SK-N-SH treated with all-trans-retinoic acid at 6 μM for 48 hours (cell line): ENCODE results near the gene AVPI1.

Experiments used
- ATAC-seq: fragments of 200-7000 bp; cut with Tn5 transposase; 3 replicates; pipeline ENCODE4 v1.9.1; 2020; ENCODE audit warnings: mild to moderate bottlenecking, moderate library complexity
- ARNTL ChIP-seq: fragments of 450-650 bp; formaldehyde crosslinking; IDR thresholded peaks from 2 replicates; pipeline ENCODE4 v1.5.0; 2020; ENCODE audit warnings: low read depth, mild to moderate bottlenecking, moderate library complexity, borderline replicate concordance
- BACH2 ChIP-seq: fragments of 250-450 bp; sonication (Bioruptor Pico); IDR thresholded peaks from 2 replicates; pipeline ENCODE4 v1.9.0; 2021; ENCODE audit warnings: mild to moderate bottlenecking, borderline replicate concordance
- CREB5 ChIP-seq: fragments of 250-450 bp; sonication (Bioruptor Pico); IDR thresholded peaks from 2 replicates; pipeline ENCODE4 v1.5.1; 2020; ENCODE audit warnings: low read depth, mild to moderate bottlenecking, moderate library complexity
- CSDC2 ChIP-seq: fragments of 250-450 bp; sonication (Bioruptor Pico); IDR thresholded peaks from 2 replicates; pipeline ENCODE4 v1.5.0; 2020; ENCODE audit warnings: mild to moderate bottlenecking, moderate library complexity
- CSRNP3 ChIP-seq: fragments of 250-450 bp; sonication (Bioruptor Pico); IDR thresholded peaks from 2 replicates; pipeline ENCODE4 v1.5.1; 2021; ENCODE audit warnings: mild to moderate bottlenecking, moderate library complexity
- ESRRG ChIP-seq: fragments of 250-450 bp; sonication (Bioruptor Pico); IDR thresholded peaks from 2 replicates; pipeline ENCODE4 v1.6.1; 2021; ENCODE audit warnings: mild to moderate bottlenecking
- ISL1 ChIP-seq: fragments of 250-450 bp; sonication (Bioruptor Pico); IDR thresholded peaks from 2 replicates; pipeline ENCODE4 v2.1.2; 2022; ENCODE audit warnings: mild to moderate bottlenecking, moderate library complexity
- OSR1 ChIP-seq: fragments of 250-450 bp; sonication (Bioruptor Pico); IDR thresholded peaks from 2 replicates; pipeline ENCODE4 v1.8.0; 2022; ENCODE audit warnings: moderate library complexity, mild to moderate bottlenecking, inconsistent platforms
- PATZ1 ChIP-seq: fragments of 250-450 bp; sonication (Bioruptor Pico); IDR thresholded peaks from 2 replicates; pipeline ENCODE4 v1.8.0; 2020; ENCODE audit warnings: mild to moderate bottlenecking, moderate library complexity, borderline replicate concordance
- POU6F1 ChIP-seq: fragments of 250-450 bp; sonication (Bioruptor Pico); IDR thresholded peaks from 2 replicates; pipeline ENCODE4 v1.8.0; 2021; ENCODE audit warnings: low read depth, mild to moderate bottlenecking, moderate library complexity, borderline replicate concordance
- PPARA ChIP-seq: fragments of 250-450 bp; sonication (Bioruptor Pico); IDR thresholded peaks from 2 replicates; pipeline ENCODE4 v1.5.0; 2020; ENCODE audit warnings: mild to moderate bottlenecking, borderline replicate concordance
- RARB ChIP-seq: fragments of 250-450 bp; sonication (Bioruptor Pico); IDR thresholded peaks from 2 replicates; pipeline ENCODE4 v1.8.0; 2021; ENCODE audit warnings: mild to moderate bottlenecking, moderate library complexity
- SNAI2 ChIP-seq: fragments of 250-450 bp; sonication (Bioruptor Pico); IDR thresholded peaks from 2 replicates; pipeline ENCODE4 v1.5.0; 2020; ENCODE audit warnings: mild to moderate bottlenecking, moderate library complexity
- TCF4 ChIP-seq: fragments of 250-450 bp; sonication (Bioruptor Pico); IDR thresholded peaks from 2 replicates; pipeline ENCODE4 v1.8.0; 2021; ENCODE audit warnings: mild to moderate bottlenecking, moderate library complexity, borderline replicate concordance
- TOX ChIP-seq: fragments of 250-450 bp; sonication (Bioruptor Pico); IDR thresholded peaks from 2 replicates; pipeline ENCODE4 v1.8.0; 2021; ENCODE audit warnings: mild to moderate bottlenecking, moderate library complexity, borderline replicate concordance
- TSHZ2 ChIP-seq: fragments of 250-450 bp; sonication (Bioruptor Pico); IDR thresholded peaks from 2 replicates; pipeline ENCODE4 v1.5.0; 2020; ENCODE audit warnings: mild to moderate bottlenecking, moderate library complexity
- ZC3H10 ChIP-seq: fragments of 250-450 bp; sonication (Bioruptor Pico); IDR thresholded peaks from 2 replicates; pipeline ENCODE4 v1.5.1; 2021; ENCODE audit warnings: mild to moderate bottlenecking, moderate library complexity
- ZFP3 ChIP-seq: fragments of 250-450 bp; sonication (Bioruptor Pico); IDR thresholded peaks from 2 replicates; pipeline ENCODE4 v1.5.0; 2020; ENCODE audit warnings: mild to moderate bottlenecking, moderate library complexity
- ZFP30 ChIP-seq: fragments of 450-650 bp; formaldehyde crosslinking; IDR thresholded peaks from 2 replicates; pipeline ENCODE4 v1.5.0; 2022; ENCODE audit warnings: mild to moderate bottlenecking, moderate library complexity
- ZNF565 ChIP-seq: fragments of 450-650 bp; formaldehyde crosslinking; conservative IDR thresholded peaks from 2 replicates; pipeline ENCODE4 v1.5.0; 2020; ENCODE audit warnings: low read depth, mild to moderate bottlenecking, moderate library complexity
- ZNF70 ChIP-seq: fragments of 450-650 bp; formaldehyde crosslinking; IDR thresholded peaks from 2 replicates; pipeline ENCODE4 v1.5.0; 2020; ENCODE audit warnings: mild to moderate bottlenecking, moderate library complexity
- ZNF8 ChIP-seq: fragments of 450-650 bp; formaldehyde crosslinking; IDR thresholded peaks from 2 replicates; pipeline ENCODE4 v1.5.0; 2020; ENCODE audit warnings: mild to moderate bottlenecking, moderate library complexity

AVPI1 gene

GRCh38 chr10:97651773-97652172 lies 35.3 kb downstream of the AVPI1 start:
- no peak for TF ChIP-seq TOX (CRISPR knock-in tag)
- no peak for TF ChIP-seq ISL1 (CRISPR knock-in tag)
- no peak for TF ChIP-seq CREB5 (CRISPR knock-in tag)
- no peak for TF ChIP-seq ZNF8
- no peak for TF ChIP-seq TSHZ2 (CRISPR knock-in tag)
- TF ChIP-seq ZC3H10 (CRISPR knock-in tag), result no peak
- TF ChIP-seq CSDC2, result no peak
- no peak for TF ChIP-seq PPARA (CRISPR knock-in tag)
- no peak for TF ChIP-seq SNAI2 (CRISPR knock-in tag)
- no peak for TF ChIP-seq RARB (CRISPR knock-in tag)
- no peak for TF ChIP-seq TCF4 (CRISPR knock-in tag)
- TF ChIP-seq ZFP3 (CRISPR knock-in tag), result no peak
- TF ChIP-seq ARNTL (CRISPR knock-in tag), result no peak
- TF ChIP-seq BACH2 (CRISPR knock-in tag), result no peak
- TF ChIP-seq ZFP30, result no peak
- TF ChIP-seq, all 23 proteins: peak for 0
- ATAC-seq, result no peak

- TF ChIP-seq ISL1 (CRISPR knock-in tag) (no peak), SNAI2 (CRISPR knock-in tag) (no peak), ZNF70 (CRISPR knock-in tag) (no peak), BACH2 (CRISPR knock-in tag) (no peak), CSDC2 (no peak), ESRRG (CRISPR knock-in tag) (no peak)
Measured at GRCh38 chr10:97650726-97651125, 36.3 kb downstream of the AVPI1 start.

GRCh38 chr10:97649405-97649750 lies 37.7 kb downstream of the AVPI1 start:
- ATAC-seq, result peak; percentile 11; the same call in 2 of the 3 replicates

More at GRCh38 chr10:97650726-97651125, 36.3 kb downstream of the AVPI1 start:
- no peak for ATAC-seq

- peak; percentile 92 for ATAC-seq
- TF ChIP-seq BACH2 (CRISPR knock-in tag) (no peak), ZFP3 (CRISPR knock-in tag) (no peak), ZNF70 (CRISPR knock-in tag) (no peak), SNAI2 (CRISPR knock-in tag) (no peak), RARB (CRISPR knock-in tag) (no peak), PPARA (CRISPR knock-in tag) (no peak), ZC3H10 (CRISPR knock-in tag) (no peak), CSDC2 (no peak), TSHZ2 (CRISPR knock-in tag) (no peak), TOX (CRISPR knock-in tag) (no peak), ISL1 (CRISPR knock-in tag) (no peak), PATZ1 (no peak), ESRRG (CRISPR knock-in tag) (no peak), CSRNP3 (CRISPR knock-in tag) (no peak), ZNF565 (CRISPR knock-in tag) (no peak), ZFP30 (no peak), OSR1 (CRISPR knock-in tag) (no peak), POU6F1 (CRISPR knock-in tag) (no peak)
Measured at GRCh38 chr10:97648562-97649404, 38.3 kb downstream of the AVPI1 start.
